Middle frontal gyrus (tissue), 1 donor: Measurements from ENCODE around the gene TRIB2.

Experiments used
- DNase-seq: peaks from one replicate; pipeline ENCODE4 v3.0.0-alpha.2; 2015; ENCODE audit warnings: low spot score; ENCODE audit errors: extremely low spot score

TRIB2 gene

GRCh38 chr2:12776521-12776961 is 59.8 kb downstream of the TRIB2 start:
- DNase-seq: no peak

- no peak for DNase-seq
Observed at GRCh38 chr2:12778369-12778768, 61.6 kb downstream of the TRIB2 start.

GRCh38 chr2:12778811-12779579 is 62.3 kb downstream of the TRIB2 start:
- DNase-seq: no peak

- DNase-seq: no peak
Observed at GRCh38 chr2:12781329-12781728, 64.6 kb downstream of the TRIB2 start.

GRCh38 chr2:12787891-12788801 is 71.4 kb downstream of the TRIB2 start:
- no peak for DNase-seq

GRCh38 chr2:12791906-12792305 is 75.2 kb downstream of the TRIB2 start:
- no peak for DNase-seq
